ENCODE data around the gene GRM2.

- no peak for TF ChIP-seq CTCF (conservative IDR thresholded peaks at IDR 0.05)
- TF ChIP-seq EZH2 (IDR thresholded peaks at IDR 0.05; ENCODE audit: low read depth): no peak
These were observed 27.7 kb downstream of the GRM2 start for GRCh38 chr3:51734572-51734907.

Data from PC-9 (cell line).